Stimulated activated CD4-positive, alpha-beta T cell treated with anti-CD3 and anti-CD28 coated beads, TNF-alpha, amount 100 ng/mL, for 24 hours (primary cell): ENCODE data around the gene FAM83G.

Experiments used
- DNase-seq, 3 experiments: peaks; one replicate each; pipeline ENCODE4 v3.0.0-alpha.2; 2020; ENCODE audit warnings: low read depth in 3 of 3

FAM83G gene

GRCh38 chr17:18990331-18990730, 14.2 kb downstream of the FAM83G start:
- no peak for DNase-seq

DNA sequence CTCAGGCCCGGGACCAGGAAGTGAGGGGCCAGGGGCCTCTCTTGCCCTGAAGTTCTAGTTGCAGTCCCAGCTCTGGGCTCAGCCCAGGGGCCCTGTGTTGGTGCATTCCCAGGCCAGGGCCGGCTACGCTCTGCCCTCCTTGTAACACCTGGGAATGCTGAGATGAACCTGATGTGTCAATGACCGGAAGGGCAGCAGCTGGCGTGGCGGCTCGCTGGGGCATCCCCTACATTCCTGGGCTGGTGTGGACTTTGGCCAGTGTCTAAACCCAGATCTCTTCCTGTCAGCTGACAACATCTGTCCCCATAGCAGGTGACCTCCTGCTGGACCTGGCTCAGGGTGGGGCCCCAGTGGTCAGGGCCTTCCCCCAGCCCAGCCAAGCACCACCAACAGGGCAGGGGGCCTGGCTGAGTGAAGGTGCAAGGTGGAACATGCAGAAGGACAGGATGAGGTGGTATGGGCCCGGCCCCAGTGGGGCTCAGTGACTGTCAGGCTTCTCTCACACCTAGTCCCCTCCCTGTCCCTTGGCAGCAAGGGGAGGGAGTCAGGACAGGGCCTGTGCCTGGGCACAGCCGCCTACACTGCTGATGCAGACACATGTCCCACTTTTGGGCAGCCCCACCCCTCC, 15.9 kb downstream of the FAM83G start:
- DNase-seq, result no peak

DNA sequence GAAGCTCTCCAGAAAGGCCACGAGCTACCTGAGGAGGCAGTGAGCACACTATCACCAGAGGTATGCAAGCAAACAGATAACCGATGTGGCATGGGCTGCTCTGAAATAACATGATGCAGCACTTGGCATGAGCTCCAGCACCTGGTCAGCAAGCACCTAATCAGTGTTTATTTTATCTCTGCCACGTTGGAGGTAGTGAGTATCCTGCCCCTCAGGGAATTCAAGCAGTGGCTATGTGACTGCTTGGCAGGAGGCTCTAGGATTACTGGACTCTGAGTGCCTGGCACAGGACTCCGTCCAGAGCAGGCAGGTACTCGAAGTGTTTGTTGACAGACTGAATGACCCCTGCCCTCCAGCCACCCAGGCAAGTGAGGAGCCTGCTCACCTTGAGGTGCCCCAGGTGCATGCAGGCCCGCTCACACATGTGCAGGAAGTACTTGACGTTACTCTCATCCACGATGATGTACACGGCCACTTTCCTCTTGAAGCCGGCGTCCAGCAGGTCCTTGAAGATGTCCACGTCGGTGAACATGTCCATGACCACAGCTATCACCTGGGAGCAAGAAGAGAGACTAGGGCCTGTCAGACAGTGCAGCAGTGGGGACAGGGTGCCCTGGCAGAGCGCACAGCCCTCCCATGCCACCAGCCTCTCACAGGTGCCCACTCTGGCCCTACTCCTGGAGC, 16.6 kb downstream of the FAM83G start:
- DNase-seq, result no peak

GRCh38 chr17:18987230-18987610, 17.3 kb downstream of the FAM83G start:
- DNase-seq, result no peak

GRCh38 chr17:18986541-18987229, 17.9 kb downstream of the FAM83G start:
- no peak for DNase-seq

GRCh38 chr17:18985475-18985874, 19.1 kb downstream of the FAM83G start:
- DNase-seq, result no peak

DNA sequence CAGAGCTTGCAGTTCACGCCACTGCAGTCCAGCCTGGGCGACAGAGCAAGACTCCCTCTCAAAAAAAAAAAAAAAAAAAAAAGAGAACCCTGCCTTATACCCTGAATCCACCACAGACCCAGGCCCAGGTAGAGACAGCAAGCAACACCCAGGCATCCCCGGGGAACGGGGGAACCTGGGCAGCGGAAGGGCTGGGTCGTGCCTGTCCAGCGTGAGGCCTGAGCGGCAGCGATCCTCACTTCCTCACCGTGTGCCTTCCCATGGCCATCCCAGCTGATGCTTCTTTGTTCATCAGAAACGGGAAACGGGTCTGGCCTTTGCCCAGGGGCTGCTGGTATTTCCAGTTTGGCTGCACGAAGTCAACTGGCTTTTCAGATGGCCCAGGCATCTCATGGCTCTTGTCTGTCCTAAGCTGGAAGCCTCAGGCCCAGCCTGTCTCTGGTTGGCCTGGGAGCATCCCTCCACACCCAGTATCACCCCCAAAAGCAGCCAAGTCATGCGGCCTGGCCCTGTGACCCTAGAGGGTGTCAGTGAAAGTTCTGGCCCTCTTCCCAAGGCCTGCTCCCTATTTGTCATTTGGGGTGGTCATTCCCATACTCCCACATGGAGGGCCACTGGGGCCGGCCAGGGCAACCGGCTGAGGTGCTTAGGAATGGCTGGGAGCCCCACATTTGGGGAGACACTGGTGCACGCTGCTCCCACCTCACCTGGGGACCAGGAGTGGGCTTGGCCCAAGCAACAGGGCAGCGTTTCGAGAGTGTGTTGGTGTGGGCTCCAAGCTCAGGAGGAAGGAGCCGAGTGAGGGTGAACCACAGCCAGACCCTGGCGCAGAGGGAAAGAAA, 20.1 kb downstream of the FAM83G start:
- DNase-seq, result no peak

DNA sequence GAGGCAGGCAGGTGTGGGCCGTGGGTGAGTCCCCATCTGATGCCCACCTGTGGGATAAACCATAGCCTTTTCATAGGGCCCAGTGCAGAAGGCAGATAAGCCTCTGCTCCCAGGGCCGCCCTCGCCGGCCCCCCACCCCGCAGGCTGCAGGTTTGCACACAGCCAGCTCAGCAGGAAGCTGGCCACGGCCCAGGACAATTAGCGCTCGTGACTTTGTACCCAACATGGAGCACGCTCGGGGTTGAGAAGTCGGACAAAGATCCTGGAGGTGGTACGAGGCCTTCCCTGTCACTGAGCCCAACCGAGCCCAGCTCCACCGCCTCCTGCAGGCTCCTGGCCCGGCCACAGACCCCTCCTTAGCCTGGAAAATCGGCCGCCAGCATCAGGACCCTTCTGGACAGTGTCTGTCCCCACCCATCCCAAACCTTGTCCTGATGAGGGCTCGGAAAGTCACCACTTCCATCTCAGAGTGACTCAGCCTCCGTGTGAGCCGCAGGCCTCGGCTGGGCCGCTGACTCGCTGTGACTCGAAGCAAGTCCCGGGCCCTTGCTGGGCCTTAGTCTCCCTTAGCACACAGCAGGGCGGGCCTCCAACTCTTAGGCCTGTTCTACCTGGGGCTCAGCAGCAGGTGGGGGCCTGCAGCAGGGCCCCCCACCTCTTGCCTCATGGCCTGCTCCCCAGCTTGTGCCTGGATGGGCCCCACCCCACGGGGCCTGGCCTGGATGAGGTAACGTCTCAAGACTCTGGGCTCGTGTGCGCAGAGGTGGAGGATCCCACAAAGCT, 22.7 kb downstream of the FAM83G start:
- DNase-seq, result no peak

DNA sequence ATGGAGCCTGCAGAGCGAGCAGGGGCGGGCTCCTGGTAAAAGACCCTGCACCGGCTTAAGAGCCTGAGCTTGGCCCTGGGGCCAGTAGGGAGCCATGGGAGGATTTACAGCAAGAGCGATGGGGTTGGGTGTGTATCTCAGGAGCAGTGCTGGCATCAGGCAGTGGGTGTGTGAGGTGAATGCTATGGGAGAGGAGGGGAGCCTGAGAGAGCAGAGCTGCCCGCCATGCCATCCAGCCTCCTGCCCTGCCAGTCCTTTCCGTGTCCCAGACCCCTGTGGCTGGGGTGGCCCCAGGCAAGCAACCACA, 23.3 kb downstream of the FAM83G start:
- DNase-seq, result no peak

GRCh38 chr17:18980682-18981334, 23.8 kb downstream of the FAM83G start:
- no peak for DNase-seq

DNA sequence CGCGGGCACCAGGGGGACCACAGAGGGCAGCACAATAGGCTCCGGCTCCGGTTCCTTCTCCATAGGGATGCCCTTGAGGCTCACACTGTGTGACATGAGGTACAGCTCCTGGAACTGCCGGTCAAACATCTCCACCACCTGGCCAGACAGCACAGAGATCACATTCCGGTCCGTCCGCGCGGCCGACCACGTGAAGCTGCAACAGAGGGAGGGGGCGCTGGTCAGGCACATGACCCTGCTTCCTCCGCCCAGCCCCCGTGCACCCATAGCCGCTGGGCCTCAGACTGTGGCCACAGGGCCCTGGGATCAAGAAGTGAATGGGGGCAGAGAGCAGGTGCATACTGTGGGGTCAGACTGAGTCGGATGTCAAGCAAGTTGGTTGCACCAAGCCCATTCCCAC, 25.9 kb downstream of the FAM83G start:
- DNase-seq, result no peak

DNA sequence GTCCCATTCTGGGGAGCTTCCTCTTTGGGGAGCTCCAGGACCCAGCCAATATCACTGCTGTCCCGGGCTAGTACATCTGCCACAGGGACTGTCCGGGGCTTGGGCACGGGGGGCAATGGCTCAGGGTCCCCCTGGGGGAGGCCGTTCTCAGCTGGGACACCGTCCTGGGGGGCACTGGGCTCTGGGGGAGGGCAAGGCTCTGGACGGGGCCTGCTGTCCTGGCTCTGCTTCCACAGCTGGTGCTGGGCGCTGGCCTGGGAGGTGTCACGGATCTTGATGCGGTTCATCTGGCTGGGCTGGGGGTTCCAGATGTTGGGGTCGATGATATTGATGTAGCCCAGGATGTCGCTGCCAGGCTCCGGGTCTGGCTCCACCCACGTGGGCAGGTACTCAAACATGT, 26.5 kb downstream of the FAM83G start:
- DNase-seq, result no peak

- no peak for DNase-seq
Observed at GRCh38 chr17:18977646-18978045, 26.9 kb downstream of the FAM83G start.

DNA sequence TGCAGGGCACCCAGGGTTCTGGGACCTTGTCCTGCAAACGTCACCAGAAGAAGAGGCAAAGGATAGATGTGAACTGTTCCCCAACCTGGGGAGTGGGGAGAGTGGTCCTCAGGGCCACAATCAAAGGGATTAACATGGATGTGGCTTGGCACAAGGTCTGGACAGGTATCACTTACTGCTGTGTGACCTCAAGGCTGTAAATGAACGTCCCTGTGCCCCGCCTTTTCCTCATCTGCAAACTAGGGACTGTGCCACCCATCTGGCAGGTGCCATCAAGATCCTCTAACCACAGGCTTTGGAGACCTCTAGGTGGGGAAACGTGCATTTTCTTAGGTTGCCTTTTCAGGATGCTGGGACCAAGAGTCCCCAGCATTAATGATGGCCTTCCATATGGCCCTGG, 27.5 kb downstream of the FAM83G start:
- no peak for DNase-seq

DNA sequence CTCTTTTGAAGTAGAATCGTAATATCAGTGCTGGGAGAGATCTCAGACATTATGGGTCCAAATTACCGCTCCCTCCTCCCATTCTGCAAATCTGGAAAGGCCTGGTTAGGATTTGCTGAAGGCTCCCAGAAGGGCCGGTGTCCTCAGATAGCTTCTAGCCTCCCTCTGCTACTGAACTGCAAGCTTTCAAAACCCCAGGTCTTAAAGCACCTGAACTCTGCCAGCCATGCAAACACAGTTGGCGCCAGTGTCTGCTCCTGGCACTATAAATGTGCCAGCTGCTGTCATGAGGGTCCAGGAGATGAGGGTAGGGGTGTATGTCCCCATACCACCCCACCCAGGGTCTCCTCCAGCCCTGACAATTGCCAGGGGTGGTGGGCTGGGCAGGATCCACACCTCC, 28.4 kb downstream of the FAM83G start:
- DNase-seq, result no peak

DNA sequence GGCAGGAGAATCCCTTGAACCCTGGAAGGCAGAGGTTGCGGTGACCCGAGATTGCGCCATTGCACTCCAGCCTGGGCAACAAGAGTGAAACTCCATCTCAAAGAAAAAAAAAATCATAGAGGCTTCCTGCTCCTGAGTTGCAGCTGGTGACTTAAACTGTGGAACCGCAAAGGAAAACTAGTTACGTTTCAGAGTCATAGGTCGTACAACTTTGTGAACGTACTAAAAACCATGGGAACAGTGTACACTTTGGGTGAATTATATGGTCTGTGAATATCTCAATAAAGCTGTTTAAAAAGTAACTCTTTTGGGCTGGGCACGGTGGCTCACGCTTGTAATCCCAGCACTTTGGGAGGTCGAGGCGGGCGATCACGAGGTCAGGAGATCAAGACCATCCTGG, 29.0 kb downstream of the FAM83G start:
- no peak for DNase-seq

GRCh38 chr17:18974407-18975149, 30.0 kb downstream of the FAM83G start:
- DNase-seq, result peak in 1 of 3 experiments; percentile 33

GRCh38 chr17:18971801-18972200, 32.8 kb downstream of the FAM83G start:
- no peak for DNase-seq

DNA sequence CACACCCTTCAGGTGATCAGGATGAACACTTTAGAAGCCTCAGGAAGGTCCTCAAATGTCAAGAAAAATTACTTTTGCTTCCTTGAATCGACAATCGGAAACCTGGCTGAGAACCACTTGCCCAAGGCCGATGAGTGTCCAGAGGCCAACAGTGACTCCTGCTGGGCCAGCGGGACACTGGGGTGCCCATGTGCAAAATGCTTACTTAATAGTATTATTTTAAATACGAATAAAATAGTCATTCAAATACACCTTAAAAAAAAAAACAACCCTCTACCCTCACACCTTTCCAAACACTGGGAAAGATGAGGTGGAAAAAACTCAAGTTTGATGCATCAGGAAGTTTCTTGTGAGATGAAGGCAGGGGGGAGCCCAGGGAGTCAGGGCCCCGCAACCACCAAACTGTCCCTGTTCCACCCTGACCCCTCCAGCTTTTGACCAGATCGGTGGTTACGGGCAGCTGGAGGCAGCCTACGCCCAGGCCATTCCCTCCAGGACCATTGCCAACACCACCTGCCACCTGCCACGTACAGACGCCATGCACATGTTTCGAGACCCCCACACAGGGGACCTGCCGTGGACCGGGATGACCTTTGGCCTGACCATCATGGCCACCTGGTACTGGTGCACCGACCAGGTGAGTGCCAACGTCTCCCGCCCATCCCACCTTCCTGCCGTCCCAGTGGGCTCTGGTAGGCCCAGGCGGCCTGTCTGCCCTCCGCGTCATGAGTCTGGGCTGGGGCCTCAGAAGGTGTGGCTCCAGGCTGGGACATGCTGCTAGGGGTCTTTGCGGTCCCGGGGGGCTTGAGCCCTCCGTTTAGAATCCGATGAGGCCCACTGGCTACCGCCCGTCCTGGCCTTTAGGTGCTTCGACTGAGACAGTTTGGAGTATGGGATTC, 33.7 kb downstream of the FAM83G start:
- DNase-seq, result no peak
